Globus pallidus (tissue), 1 donor: ENCODE results near the gene CYP2R1.
A peak's percentile ranks its signal among the peaks of the same experiment; 100 is the strongest.

Experiments
- DNase-seq: peaks from one replicate; pipeline ENCODE4 v3.0.0-alpha.2; 2015; ENCODE audit warnings: low spot score

Gene CYP2R1, protein sequence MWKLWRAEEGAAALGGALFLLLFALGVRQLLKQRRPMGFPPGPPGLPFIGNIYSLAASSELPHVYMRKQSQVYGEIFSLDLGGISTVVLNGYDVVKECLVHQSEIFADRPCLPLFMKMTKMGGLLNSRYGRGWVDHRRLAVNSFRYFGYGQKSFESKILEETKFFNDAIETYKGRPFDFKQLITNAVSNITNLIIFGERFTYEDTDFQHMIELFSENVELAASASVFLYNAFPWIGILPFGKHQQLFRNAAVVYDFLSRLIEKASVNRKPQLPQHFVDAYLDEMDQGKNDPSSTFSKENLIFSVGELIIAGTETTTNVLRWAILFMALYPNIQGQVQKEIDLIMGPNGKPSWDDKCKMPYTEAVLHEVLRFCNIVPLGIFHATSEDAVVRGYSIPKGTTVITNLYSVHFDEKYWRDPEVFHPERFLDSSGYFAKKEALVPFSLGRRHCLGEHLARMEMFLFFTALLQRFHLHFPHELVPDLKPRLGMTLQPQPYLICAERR

DNA sequence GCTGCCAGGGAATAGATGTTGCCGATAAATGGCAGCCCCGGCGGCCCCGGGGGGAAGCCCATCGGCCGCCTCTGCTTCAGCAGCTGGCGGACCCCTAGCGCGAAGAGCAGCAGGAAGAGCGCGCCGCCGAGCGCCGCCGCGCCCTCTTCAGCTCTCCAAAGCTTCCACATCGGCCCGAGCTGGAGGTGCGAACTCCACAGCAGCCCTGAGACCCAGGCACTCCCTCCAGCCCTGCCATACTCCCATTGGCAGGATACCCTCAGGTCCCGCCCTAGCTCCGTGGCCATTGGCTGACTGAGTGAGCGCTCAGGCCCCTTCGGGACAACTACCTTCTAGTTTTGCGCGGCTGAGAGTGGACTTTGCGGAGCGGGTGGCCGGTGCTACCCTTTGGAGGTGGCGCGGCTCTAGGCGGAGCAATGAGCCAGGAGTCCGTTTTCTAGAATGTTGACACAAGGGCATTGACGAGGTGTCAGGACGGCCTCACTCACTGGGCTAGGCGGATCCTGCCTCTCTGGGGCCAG, at the start of gene CYP2R1:
Gene CYP2R1, minus strand, starts transcription at position 196 of the 521 bp plus-strand sequence. Its CDS starts 26 bp downstream, at position 170.
- DNase-seq, result peak; percentile 92

DNA sequence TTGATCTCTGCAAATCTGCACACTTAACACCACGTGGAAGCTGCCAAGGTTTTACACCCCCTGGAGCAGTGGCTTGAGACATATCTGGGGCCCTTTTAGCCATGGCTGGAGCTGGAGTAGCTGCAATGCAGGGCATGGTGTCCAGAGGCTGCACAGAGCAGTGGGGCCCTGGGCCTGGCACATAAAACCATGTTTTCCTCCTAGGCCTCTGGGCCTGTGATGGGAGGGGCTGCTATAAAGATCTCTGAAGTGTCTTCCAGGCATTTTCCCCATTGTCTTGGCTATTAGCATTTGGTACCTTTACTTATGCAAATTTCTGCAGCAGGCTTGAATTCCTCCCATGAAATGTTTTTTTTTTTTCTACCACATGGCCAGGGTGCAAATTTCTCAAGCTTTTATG, 46.9 kb upstream of the CYP2R1 start:
- no peak for DNase-seq

DNA sequence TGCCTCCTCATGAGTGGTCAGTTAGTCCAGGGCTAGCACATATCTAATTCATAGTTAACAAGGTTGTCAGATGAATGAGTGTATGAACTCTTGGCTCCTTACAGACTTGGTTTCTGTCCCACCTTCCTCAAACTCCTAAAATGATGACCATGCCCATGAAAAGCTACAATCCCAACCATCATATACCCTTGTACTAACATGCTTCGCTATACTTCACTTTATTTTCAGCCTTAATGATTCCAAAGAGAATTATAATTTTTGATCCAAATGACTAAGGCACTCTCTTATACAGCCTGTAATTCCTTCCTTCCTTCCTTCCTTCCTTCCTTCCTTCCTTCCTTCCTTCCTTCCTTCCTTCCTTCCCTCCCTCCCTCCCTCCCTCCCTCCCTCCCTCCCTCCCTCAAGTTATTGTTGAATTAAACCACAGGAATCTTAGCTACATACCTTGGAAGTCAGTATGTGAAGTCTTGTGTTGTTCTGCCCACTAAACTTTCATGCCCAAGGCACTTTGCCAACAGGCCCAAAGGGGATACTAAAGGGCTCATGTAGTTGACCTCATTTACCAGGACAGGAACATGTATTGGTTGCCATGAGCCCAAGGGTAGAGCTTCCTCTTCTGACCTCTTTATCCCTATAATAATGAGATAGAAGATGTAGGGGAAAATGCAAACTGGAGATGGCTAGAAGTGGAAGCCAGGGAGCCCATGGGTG, 42.8 kb upstream of the CYP2R1 start:
- DNase-seq, result no peak

DNA sequence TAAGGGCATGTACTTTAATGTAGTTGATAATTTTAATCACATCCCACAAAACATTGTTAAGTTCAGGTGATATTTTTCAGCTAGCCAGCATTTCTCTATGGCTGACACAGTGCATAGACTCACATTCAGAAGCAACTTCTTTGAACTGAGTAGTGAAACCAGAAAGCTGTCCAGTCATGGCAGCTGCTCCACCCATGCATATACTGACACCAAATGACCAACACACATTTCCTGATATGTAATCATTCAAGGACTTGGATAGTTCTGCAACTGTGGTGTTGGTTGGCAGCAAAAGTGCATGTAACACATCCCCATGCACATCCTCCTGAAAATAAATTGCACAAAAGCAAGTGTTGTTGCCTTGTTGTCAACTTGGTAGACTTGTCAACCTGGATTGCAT, 40.4 kb upstream of the CYP2R1 start:
- no peak for DNase-seq

DNA sequence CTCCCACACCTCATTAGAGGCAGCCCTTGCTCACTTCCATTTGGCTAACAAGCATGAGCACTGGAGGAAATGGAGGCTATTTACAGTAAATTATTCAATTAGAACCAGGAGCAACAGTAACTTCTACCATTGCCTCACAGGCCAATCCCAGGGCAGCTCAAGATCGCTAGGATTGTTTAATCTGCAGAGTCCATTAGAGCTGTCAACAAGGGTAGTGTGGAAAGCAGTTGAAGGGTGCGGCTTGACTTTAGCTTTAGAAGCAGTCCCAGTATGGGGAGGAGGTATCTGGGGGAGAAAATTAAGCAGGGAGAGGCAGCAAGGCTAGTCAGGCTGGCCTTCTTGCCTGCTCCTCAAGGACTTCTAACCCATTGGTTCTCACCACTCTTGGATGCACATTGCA, 38.3 kb upstream of the CYP2R1 start:
- no peak for DNase-seq

DNA sequence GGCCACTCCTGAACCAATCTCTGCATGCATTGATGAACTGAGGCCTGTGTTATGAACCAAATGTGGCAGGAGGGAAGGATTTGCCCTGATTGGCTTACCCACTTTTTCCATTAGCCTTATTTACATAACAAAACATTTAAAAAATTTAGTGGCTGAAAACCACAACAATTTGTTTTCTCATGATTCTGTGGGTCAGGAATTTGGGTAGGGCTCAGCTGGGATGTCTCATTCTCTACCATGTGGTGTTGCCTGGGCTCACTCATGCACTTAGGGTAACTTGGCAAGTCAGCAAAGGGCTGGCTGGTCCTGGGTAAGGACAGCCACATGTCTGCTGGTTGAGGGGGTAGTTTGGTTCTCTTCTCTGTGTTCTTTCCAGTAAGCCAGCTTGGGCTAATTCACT, 35.1 kb upstream of the CYP2R1 start:
- DNase-seq, result no peak

DNA sequence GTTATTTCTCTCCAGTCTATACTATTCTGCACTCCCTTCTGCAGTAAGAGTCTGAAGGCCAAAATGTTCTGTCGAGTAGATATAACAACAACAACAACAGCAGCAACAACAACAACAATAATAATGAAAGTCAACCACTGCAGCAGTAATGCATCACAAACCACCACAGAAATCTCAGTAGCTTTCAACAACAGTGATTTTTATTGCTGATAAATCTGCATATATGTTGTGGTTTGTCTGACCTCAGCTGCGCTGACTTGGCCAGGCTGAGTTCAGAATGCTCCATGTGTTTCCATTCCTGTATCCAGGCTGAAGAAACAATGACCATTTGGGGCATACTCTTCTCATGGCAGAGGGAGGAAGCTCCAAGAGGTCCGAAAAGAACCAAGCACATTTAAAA, 32.3 kb upstream of the CYP2R1 start:
- DNase-seq, result no peak

DNA sequence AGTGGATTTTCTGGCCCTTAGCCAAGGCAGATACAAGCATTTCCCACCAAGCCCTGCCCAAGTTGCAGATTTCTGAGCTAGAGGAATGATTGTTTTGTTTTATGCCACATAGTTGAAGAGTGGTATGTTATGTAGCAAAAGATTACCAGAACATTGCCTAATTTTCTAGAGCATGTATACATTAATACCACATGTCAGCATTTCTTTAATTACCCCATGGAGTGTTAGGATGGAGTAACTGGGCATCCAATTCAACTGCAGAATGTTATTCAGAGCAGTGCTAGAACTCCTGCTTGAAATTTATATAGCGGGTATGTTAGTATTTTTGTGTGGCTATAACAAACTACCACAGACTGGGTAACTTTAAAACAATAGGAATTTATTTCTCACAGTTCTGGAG, 24.4 kb upstream of the CYP2R1 start:
- no peak for DNase-seq

DNA sequence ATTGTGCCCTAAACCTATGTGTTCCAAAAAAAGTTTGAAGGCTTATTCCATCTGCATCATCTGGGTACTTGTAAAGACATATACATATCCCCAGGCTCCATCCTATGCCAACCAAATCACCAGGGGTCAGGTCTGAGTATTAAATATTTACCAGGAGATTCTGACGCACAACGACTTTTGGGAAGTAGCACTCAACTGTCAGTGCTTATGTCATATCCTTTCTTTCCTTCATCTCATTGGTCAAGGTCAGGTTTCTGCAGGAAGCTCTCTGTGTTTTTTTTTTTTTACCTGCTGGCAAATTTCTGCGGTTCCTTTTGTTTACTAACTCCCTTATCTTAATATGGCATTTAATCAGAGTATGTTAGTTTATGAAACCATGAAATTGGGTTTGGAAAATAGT, 22.5 kb upstream of the CYP2R1 start:
- DNase-seq, result no peak

DNA sequence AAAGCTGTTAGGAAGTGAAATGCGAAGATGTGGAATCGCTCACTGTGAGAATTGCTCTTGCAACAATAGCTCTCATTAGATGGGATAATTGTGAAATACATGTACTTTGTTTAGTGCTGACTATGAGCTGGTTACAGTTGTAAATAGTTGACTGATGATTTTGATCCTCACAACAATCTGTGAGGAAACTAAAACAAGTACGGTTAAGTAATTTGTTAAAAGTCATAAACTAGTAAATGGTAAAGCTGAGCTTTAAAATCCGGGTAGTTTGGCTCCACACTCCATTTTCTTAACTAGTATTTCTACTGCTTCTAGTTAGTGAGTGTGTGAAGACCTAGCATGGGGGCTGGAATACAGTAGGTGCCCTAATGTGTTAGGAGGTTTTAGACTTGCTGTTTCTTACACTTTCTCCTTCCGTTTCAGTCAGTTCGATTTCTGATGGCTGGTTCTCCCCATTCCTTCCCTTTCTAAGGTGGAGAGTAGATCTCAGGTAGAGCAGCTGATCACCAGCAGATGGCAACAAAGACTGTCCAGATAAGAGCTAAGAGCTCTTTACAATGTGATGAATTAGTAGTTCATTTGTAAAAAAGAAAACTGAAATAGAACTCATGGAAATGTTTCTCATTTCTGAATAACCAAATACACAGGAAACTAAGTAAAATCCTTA, 16.3 kb upstream of the CYP2R1 start:
- DNase-seq, result peak; percentile 27

DNA sequence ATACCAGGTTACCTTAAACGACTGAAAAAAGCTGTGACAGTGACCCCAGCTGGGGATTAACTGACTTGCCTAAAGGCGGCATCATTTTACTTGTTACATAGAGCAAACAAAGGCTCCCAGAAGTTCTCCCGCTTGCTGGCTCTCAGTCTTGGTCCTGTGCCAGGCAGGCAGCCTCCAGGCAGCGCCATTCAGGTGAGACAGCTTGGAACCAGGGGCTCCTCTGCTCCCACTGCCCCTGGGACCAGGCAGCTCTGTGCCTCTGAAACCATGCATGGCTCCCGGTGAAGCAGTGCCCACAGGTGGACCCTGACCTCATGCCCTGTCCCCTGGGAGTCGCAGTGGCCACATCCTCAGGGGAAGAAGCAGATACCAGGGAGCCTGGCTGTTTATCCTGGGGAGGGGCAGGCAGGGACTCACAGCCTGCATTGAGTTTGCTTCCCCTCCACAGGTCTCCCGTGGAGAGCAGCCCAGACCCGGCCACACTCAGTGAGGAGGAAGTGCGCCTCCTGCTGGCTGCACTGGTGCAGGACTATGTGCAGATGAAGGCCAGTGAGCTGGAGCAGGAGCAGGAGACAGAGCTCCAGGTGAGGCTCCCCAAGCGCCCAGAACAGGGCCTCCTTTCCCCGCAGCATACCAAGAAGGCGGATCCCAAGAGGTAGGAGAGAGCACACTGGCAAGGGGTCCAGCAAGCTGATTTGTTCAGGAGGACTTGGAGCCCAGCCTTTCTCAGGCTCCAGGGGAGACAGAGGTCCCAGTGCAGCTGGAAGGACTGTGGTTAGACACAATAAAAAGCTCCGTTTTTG, 15.6 kb upstream of the CYP2R1 start:
- DNase-seq, result peak; percentile 42

DNA sequence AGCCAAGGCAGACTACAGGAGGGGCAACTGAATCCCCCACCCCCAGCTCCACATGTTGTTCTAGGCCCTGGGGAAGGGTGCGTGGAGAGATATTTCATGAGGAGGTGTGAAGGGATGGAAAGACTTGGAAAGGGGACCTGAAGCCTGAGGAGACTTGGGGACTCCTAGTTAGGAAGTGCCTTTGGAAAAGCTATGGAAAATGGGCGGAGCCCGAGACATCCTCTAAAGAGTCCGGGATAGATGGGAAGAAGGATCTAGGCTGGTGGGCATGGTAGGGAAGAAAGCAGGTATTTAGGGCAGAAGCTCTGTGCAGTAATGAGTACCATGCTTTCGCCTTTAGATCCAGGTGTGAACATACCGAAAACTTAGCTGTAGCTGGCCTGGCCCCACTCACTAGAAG, 15.0 kb upstream of the CYP2R1 start:
- DNase-seq, result no peak

DNA sequence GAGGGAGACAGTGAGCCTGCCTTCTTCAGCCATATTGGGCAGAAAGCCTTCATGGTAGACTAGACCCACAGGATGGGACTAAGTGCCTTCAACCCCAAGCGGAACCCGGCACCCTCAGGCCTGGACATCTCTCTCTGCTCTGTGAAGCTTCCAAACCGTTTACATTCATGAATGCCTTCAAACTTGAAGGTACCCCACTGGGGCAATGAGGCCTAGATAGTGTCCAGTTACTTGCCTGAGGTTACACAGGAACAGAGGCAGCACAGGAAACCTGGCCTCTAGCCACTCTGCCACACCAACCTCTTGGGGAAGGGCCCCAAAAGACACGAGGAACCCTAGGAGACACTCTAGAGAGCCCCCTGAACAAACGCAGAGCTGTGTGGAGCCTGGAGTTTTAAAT, 14.5 kb upstream of the CYP2R1 start:
- DNase-seq, result no peak

DNA sequence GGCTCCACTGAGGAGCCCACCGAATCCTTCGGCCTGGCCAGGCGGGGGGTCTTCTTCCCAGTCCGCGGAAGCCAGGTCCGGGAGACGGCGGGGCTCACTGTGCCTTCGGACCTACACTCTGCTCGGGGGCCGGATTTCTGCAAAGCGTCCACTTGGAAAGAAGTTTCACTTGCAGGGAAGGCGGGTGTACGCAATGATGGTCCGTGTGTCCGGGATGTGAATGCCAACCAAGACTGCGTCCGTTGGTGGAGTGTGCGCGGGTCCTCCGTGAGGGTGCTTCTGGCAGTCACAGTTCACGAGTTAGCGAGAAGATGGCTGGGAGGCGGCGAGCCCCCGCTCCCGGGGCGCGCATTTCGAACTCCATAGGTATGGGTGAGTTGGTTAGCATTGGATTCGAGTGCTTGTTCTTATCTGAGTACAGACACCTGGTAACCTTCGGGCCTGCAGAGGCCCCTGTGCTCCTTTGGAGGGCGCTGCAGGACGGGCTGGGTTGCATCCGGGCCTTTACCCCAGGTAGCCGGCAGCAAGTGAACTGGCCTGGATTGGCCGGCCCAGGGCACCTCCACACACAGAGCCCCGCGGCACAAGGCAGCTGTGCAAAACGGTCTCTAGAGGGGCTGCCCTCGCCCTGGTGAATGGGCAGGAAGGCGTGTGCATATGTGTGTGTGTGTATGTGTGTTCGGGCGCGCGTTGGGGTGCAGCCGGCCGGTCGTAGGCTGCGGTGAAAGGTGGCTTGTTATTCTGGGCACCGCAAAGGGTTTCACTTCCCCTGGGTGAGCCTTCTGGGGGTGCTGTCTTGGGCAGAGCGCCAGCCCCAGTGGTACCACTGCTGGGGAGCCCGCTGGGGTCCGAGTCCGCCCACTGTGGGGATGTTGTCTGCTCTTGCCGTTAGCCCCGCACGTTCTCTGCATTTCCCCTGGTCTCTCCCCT, 13.3 kb upstream of the CYP2R1 start:
- DNase-seq, result no peak

DNA sequence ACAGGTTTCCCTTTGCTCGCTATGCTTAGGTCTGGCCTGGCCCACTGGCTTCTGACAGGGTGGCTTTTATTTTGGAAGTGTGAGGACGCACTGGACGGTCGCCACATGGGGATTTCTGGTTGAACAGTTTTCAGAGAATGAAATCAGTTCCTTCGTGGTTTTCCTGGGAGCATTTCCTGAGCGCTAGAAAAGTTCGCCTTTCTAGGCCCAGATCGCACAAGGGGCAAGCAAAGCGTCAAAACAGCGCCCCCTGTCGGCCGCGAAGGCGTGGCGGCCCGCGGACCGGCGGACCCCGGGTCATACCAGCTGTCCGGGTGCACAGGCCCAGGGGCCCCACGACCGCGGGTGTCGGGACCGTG, 12.7 kb upstream of the CYP2R1 start:
- DNase-seq, result peak; percentile 48

DNA sequence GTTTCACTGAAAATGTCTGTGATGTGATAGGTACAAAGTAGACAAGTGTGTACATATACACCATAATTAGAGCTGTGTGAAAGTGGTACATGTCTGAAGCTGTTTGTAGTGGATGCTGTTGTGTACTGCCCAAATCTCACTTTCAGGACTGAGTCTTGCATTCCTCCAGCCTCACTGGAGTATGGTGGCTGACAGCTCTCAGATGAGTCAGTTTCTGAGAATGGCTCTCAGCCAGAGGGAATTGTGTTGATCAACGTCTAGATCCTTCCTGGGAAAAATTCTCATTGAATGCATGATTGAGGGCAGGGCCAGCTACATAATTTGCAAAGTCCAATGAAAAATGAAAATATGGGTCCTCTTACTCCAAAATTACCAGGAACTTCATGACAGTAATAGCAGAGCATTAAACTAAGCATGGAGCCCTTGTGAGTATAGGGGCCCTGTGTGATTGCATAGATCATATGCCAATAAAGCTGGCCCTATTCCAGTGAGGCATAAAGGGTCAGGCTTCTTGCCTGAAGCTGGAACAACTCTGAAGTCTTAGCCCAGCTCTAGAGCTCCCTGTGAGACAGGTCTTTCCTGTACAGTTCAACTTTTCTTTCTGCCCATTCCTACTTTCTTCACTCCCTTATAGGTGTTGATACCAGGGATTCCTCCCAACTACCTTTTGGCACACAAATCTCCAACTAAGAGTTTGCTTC, 10.8 kb upstream of the CYP2R1 start:
- DNase-seq, result no peak

DNA sequence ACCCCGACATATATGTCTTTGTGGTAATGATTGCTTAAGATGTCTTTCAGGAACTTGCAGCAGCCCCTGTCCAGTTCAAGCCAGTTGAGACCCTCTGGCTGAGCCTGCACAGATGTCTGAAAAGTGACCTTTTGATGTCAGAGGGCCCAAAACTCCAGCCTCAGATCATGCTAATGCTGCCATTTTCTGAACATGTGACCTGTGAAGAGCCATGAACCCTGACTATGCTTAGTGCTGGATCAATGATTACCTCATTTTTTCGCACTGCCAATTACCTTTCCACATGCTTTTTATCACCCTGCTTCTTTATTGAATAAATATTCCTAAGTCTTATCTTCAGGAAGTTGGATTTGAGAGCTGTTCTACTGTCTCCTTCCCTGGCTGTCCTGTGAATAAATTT, 6.9 kb upstream of the CYP2R1 start:
- DNase-seq, result no peak

DNA sequence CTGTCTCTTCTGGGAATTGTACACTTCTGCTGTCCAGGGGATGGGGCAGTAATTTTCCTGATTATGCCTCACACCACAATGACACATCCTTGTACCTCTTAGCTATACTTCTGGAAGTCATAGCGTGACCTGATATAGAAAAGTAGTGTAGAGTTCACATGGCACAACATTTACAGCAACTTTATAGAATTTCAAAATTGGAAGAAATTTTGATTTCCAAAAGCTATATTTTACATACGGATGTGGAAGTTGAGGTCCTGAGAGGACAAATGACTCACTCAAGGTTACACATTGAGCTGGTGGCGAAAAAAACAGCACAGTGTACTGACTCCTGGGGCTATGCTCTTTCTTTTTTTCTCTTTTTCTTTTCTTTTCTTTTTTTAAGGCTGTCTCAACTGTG, 6.3 kb upstream of the CYP2R1 start:
- no peak for DNase-seq

DNA sequence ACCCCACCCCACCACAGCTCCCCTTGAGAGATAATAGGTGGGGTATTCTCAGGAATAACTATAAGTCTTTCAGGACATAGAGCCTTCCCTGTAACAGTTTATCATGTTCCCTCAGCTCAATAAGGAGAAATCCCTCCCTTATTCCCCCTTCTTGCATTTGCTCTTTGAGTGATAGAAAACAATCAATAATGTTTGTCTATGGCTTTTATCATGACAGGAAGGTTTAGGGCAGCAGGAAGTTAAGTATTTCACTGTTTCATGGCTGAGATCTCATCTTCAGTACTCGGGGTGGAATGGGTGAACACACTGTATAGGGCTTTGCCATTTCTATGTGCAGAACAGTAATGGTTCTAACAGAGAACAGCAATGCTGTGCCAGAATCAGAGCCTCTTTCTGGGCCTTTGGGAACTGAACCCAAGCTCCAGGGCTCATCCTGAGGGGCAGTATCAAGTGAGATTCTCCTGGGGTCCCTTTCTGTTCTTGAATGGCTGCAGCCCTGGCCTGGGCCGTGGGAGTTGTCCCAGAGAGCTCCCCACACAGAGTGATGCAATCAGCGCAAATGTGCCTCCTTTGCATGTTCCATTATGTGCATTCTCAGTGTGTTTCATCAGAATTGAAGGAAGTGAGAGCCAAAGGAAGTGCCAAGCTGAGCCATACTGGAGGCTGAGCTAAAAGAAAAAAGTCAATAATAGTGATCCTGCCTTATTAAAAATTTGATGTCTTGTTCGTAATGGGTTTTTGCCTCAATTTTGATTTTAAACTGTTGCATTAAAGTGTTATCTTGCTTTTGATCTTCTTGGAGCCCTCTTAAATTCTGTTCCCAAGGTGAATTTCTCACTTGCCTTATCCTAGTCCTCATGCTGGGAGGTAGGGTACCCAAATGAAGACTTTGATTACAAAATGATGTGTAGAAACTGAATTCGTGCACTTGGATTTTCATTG, 2.9 kb upstream of the CYP2R1 start:
- DNase-seq, result peak; percentile 34
